Vagina (tissue), 2 donors: ENCODE measurements around the gene TMEM212.

Source experiments
- CTCF ChIP-seq, 3 experiments: fragments of 450-650 bp in 2 of 3; fragments of 200-600 bp in 1 of 3; sonication (generic) in 1 of 3; IDR thresholded peaks; one replicate each; pipeline ENCODE4 v1.5.1; 2017 to 2019; ENCODE audit warnings: antibody characterized with exemption in 3 of 3, mild to moderate bottlenecking in 2 of 3, moderate library complexity in 2 of 3
- POLR2A ChIP-seq, 2 donors: fragments of 450-650 bp; IDR thresholded peaks; one replicate each; pipeline ENCODE4 v1.6.1; 2017; ENCODE audit warnings: antibody characterized with exemption in 2 of 2, mild to moderate bottlenecking in 2 of 2, moderate library complexity in 2 of 2

GRCh38 chr3:171825222-171825828 is 17.8 kb upstream of the TMEM212 start:
- TF ChIP-seq POLR2A (IDR thresholded peaks at IDR 0.05): no peak
- TF ChIP-seq CTCF (IDR thresholded peaks at IDR 0.05): no peak
